GM23338 (cell line): ENCODE measurements around the gene ZNF836. TPM values are rescaled to one million over a fixed set of nuclear protein-coding genes. Genes with fewer than 3 reads are reported as not detected.

ENCODE experiments used
- ATAC-seq: fragments of 200-7000 bp; cut with Tn5 transposase; 3 replicates; pipeline ENCODE4 v1.9.1; 2020
- DNase-seq: peaks from one replicate; pipeline ENCODE4 v3.0.0-alpha.2; 2015; ENCODE audit warnings: low spot score
- H2AFZ ChIP-seq: fragments of 200-600 bp; sonication (generic); 2 replicates; pipeline ENCODE4 v1.8.0; 2016; ENCODE audit warnings: antibody characterized with exemption, mild to moderate bottlenecking, moderate library complexity
- H3F3A ChIP-seq: fragments of 200-600 bp; sonication (generic); replicated peaks from 2 replicates; pipeline ENCODE4 v1.8.0; 2017; ENCODE audit warnings: antibody characterized with exemption, mixed run types, low read depth
- H3K27ac ChIP-seq: fragments of 200-600 bp; sonication (generic); 2 replicates; pipeline ENCODE4 v1.6.1; 2016; ENCODE audit warnings: low read depth
- H3K27me3 ChIP-seq: fragments of 200-600 bp; sonication (generic); 2 replicates; pipeline ENCODE4 v1.8.0; 2016; ENCODE audit warnings: mild to moderate bottlenecking, mixed run types, moderate library complexity; ENCODE audit not compliant: insufficient read depth
- H3K36me3 ChIP-seq: fragments of 200-600 bp; sonication (generic); 2 replicates; pipeline ENCODE4 v1.8.0; 2016; ENCODE audit warnings: mild to moderate bottlenecking; ENCODE audit not compliant: insufficient read depth
- H3K4me1 ChIP-seq: fragments of 200-600 bp; sonication (generic); 2 replicates; pipeline ENCODE4 v1.8.0; 2016; ENCODE audit warnings: mild to moderate bottlenecking, moderate library complexity; ENCODE audit not compliant: insufficient read depth
- H3K4me2 ChIP-seq: fragments of 200-600 bp; sonication (generic); 2 replicates; pipeline ENCODE4 v1.7.1; 2017; ENCODE audit warnings: mixed run types
- H3K4me3 ChIP-seq: fragments of 200-600 bp; sonication (generic); 2 replicates; pipeline ENCODE4 v1.6.1; 2016; ENCODE audit warnings: mixed run types
- H3K79me2 ChIP-seq: fragments of 200-600 bp; sonication (generic); replicated peaks from 2 replicates; pipeline ENCODE4 v1.8.0; 2017; ENCODE audit warnings: mild to moderate bottlenecking; ENCODE audit not compliant: insufficient read depth
- H3K9me2 ChIP-seq: fragments of 200-600 bp; sonication (generic); 2 replicates; pipeline ENCODE4 v1.8.0; 2017; ENCODE audit not compliant: insufficient read depth
- H4K20me1 ChIP-seq: fragments of 200-600 bp; sonication (generic); replicated peaks from 2 replicates; pipeline ENCODE4 v1.8.0; 2017; ENCODE audit warnings: mild to moderate bottlenecking; ENCODE audit not compliant: insufficient read depth
- H3K27ac Mint-ChIP-seq: 2 replicates; pipeline ENCODE4 v1.8.0; 2020; ENCODE audit warnings: inconsistent platforms, mild to moderate bottlenecking, moderate library complexity, mixed read lengths
- H3K27me3 Mint-ChIP-seq: 3 replicates; pipeline ENCODE4 v1.8.0; 2022; ENCODE audit warnings: low read depth, mild to moderate bottlenecking, moderate library complexity, mixed read lengths, inconsistent platforms; ENCODE audit not compliant: insufficient read depth, poor library complexity
- H3K36me3 Mint-ChIP-seq: 3 replicates; pipeline ENCODE4 v1.8.0; 2021; ENCODE audit warnings: low read depth, mild to moderate bottlenecking, inconsistent platforms, moderate library complexity, mixed read lengths
- H3K4me1 Mint-ChIP-seq: 3 replicates; pipeline ENCODE4 v1.8.0; 2020; ENCODE audit warnings: mild to moderate bottlenecking, inconsistent platforms, mixed read lengths
- H3K4me3 Mint-ChIP-seq: 3 replicates; pipeline ENCODE4 v1.8.0; 2021; ENCODE audit warnings: moderate library complexity, mild to moderate bottlenecking, inconsistent platforms, mixed read lengths
- H3K9me3 Mint-ChIP-seq: 3 replicates; pipeline ENCODE4 v1.8.0; 2020; ENCODE audit warnings: moderate library complexity, mild to moderate bottlenecking, inconsistent platforms, mixed read lengths
- CTCF ChIP-seq, 2 experiments: fragments of 200-600 bp in 1 of 2; sonication (generic) in 1 of 2; conservative IDR thresholded peaks; 2 replicates each; pipeline versions ENCODE4 v1.5.1 to v1.6.1; 2016 to 2017; ENCODE audit warnings: antibody characterized with exemption in 2 of 2, low read depth in 2 of 2, mild to moderate bottlenecking in 2 of 2, moderate library complexity in 1 of 2
- ETS1 ChIP-seq: IDR thresholded peaks from 2 replicates; pipeline ENCODE4 v1.6.1; 2016; ENCODE audit warnings: antibody characterized with exemption
- EZH2phosphoT487 ChIP-seq: fragments of 200-600 bp; sonication (generic); IDR thresholded peaks from one replicate; pipeline ENCODE4 v1.8.1; 2018; ENCODE audit warnings: antibody characterized with exemption; ENCODE audit not compliant: unreplicated experiment
- POLR2AphosphoS5 ChIP-seq: IDR thresholded peaks from 2 replicates; pipeline ENCODE4 v1.6.1; 2016; ENCODE audit warnings: antibody characterized with exemption, low read depth
- REST ChIP-seq: IDR thresholded peaks from one replicate; pipeline ENCODE4 v1.6.1; 2018; ENCODE audit warnings: antibody characterized with exemption; ENCODE audit not compliant: unreplicated experiment
- ZNF114 ChIP-seq: fragments of 250-450 bp; sonication (Bioruptor Pico); IDR thresholded peaks from 2 replicates; pipeline ENCODE4 v1.5.0; 2020; ENCODE audit warnings: mild to moderate bottlenecking, moderate library complexity
- ZNF462 ChIP-seq: fragments of 250-450 bp; sonication (Bioruptor Pico); IDR thresholded peaks from 2 replicates; pipeline ENCODE4 v1.5.0; 2020; ENCODE audit warnings: mild to moderate bottlenecking, moderate library complexity
- polyA plus RNA-seq: library from polyadenylated mRNA; unstranded; fragments of >200 nt; fragmentation: Nextera tagmentation; extraction: Ambion mirVana; gene quantifications from 2 replicates; pipeline ENCODE4 v1.2.1, GENCODE V29; 2016
- total RNA-seq: library from RNA; depleted of rRNA; stranded (reverse); fragments of >200 nt; shearing (Covaris generic); gene quantifications from 2 replicates; pipeline ENCODE4 v1.2.3, GENCODE V29; 2014

The ZNF836 gene
- total and polyA plus RNA-seq, 2 experiments from 2014 or later: 11.8 to 18.6 TPM

- H2AFZ ChIP-seq: peak within 1 kb of the TSS; percentile 95
- H3K27ac ChIP-seq: peak within 1 kb of the TSS; percentile 96
- ATAC-seq (peak; percentile 94), DNase-seq (peak; percentile 96)
- H3K36me3 ChIP-seq: no peaks in the 10 kb centered on the region
- peak within 1 kb of the TSS; percentile 92 for H3K4me2 ChIP-seq
- peaks cover 6% of the 10 kb centered on the region; the same call in 1 of the 2 replicates for H3F3A ChIP-seq
- H3K4me3 ChIP-seq: peak within 1 kb of the TSS; percentile 88
- peaks cover 44% of the 10 kb centered on the region for H3K79me2 ChIP-seq
- no peaks in the 10 kb centered on the region for H3K27me3 ChIP-seq
- peaks cover 8% of the 10 kb centered on the region; the same call in 1 of the 2 replicates for H3K4me1 ChIP-seq
- H3K4me1 Mint-ChIP-seq: peaks cover 15% of the 10 kb centered on the region; the same call in 2 of the 3 replicates
- TF ChIP-seq ETS1: peak; percentile 54
- TF ChIP-seq ZNF114: no peak
- no peak for TF ChIP-seq EZH2phosphoT487
- TF ChIP-seq POLR2AphosphoS5: peak; percentile 86
- TF ChIP-seq ZNF462 (CRISPR knock-in tag): no peak
- TF ChIP-seq REST: no peak
- peak; percentile 75 to 94 for TF ChIP-seq CTCF (conservative IDR thresholded peaks at IDR 0.05; ENCODE audit: low read depth in 2 of 2)
- peak within 1 kb of the TSS; percentile 96 for H3K4me3 Mint-ChIP-seq
- H3K27ac Mint-ChIP-seq: peak within 1 kb of the TSS; percentile 99
- no peaks in the 10 kb centered on the region for H3K9me2 ChIP-seq
- peaks cover 6% of the 10 kb centered on the region for H3K27me3 Mint-ChIP-seq
- H3K9me3 Mint-ChIP-seq: peaks cover 32% of the 10 kb centered on the region
- H3K36me3 Mint-ChIP-seq: peaks cover 45% of the 10 kb centered on the region
- peaks cover under 1% of the 10 kb centered on the region; the same call in 1 of the 2 replicates for H4K20me1 ChIP-seq
These were observed 32.0 kb downstream of the ZNF836 start, which contains the start of gene ZNF616 for GRCh38 chr19:52139252-52140031. Gene ZNF616 (minus strand): TSS chr19:52139938. CDS start chr19:52130512, 9,426 bp downstream.
